GM19043 (cell line): ENCODE data around the gene MRPL1.
"Not testable (repeated sequence)": the region's sequence is repeated elsewhere in the genome, so short reads cannot be mapped to it uniquely, and the experiment has no call there.

Source experiments
- ATAC-seq: cut with Tn5 transposase; IDR thresholded peaks from one replicate; pipeline ENCODE4 v1.9.1; 2021; ENCODE audit warnings: low read depth; ENCODE audit not compliant: unreplicated experiment

MRPL1 gene

GRCh38 chr4:77911842-77912450 lies 49.3 kb downstream of the MRPL1 start:
- ATAC-seq = no peak

DNA sequence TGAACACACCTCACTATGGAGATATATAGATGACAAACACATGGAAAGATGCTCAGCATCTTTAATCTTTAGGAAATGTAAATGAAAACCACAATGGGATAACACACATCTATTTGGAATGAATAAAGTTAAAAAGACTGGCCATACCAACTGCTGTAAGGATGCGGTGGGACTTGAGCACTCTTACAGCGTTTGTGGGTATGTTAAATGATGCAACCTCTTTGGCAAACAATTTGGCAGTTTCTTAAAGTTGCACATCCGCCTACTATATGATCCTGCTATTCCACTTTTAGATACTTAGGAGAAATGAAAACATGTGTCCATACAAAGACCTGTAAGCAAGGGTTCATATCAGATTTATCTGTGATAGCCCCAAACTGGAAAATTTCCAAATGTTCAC lies 50.7 kb downstream of the MRPL1 start:
- no peak for ATAC-seq

GRCh38 chr4:77917075-77917474 lies 54.4 kb downstream of the MRPL1 start:
- no peak for ATAC-seq

DNA sequence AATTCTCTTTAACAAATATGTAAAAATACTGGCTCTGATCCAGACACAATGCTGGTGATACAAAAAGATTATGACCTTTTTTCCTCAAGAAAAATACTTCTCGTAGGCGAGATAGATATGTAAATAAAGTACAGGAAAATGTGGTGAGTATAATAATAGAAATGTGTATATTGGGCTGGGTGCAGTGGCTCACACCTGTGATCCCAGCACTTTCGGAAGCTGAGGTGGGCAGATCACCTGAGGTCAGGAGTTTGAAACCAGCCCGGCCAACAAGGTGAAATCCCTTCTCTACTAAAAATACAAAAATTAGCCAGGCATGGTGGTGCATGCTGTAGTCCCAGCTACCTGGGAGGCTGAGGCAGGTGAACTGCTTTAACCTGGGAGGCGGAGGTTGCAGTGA lies 55.0 kb downstream of the MRPL1 start:
- ATAC-seq = no peak

GRCh38 chr4:77920371-77920770 lies 57.7 kb downstream of the MRPL1 start:
- ATAC-seq = no peak

DNA sequence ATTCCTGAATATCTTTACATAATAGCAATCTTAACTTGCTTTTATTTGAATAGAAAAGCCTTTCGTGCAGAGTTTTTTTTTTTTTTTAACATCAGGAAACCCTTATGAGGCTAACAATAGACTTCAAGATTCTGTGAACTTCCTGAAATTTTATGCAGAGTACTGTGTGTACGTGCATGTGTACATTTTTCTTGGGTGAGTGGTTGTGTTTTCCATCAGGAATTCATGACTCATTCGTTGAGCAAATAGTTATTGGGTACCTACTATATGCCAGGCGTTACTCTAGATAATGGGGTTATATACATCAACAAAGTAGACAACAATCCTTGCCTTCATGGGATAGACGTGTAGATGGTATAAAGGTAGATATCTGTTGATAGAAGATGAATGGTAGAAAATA lies 59.1 kb downstream of the MRPL1 start:
- no peak for ATAC-seq

GRCh38 chr4:77922158-77923094 lies 59.8 kb downstream of the MRPL1 start:
- no peak for ATAC-seq

- no peak for ATAC-seq
Measured at GRCh38 chr4:77927991-77928925, 65.6 kb downstream of the MRPL1 start.

DNA sequence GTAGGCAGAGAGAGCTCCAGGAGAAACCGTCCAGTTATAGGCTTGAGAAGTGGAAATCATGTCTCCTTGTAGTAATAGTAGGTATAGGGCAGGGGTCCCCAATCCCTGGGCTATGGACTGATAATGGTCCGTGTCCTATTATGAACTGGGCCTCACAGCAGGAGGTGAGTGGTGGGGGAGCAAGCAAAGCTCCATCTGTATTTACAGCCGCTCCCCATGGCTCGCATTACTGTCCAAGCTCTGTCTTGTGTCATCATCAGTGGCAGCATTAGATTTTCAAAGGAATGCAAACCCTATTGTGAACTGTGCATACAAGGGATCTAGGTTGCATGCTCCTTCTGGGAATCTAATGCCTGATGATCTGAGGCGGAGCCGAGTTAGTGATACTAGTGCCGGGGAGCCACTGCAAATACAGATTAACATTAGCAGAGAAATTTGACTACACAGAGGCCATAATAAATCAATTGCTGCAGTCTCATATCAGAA lies 67.6 kb downstream of the MRPL1 start:
- no peak for ATAC-seq

- no peak for ATAC-seq
Measured at GRCh38 chr4:77930876-77931275, 68.2 kb downstream of the MRPL1 start.

GRCh38 chr4:77931452-77932135 lies 69.0 kb downstream of the MRPL1 start:
- no peak for ATAC-seq

GRCh38 chr4:77938560-77938959 lies 75.9 kb downstream of the MRPL1 start:
- ATAC-seq = no peak

DNA sequence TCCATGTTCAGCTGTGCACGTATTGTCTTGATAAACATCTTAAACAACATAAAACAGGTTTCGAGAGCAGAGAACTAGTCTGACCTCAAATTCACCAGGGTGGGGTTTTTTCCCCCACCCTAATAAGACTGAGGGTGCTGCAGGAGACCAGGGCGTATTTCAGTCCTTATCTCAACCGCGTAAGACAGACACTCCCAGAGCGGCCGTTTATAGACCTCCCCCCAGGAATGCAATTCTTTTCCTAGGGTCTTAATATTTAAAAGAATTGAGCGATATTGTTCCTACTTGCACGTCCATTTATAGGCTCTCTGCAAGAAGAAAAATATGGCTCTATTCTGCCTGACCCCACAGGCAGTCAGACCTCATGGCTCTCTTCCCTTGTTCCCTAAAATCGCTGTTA lies 83.3 kb downstream of the MRPL1 start:
- not testable (repeated sequence) for ATAC-seq

DNA sequence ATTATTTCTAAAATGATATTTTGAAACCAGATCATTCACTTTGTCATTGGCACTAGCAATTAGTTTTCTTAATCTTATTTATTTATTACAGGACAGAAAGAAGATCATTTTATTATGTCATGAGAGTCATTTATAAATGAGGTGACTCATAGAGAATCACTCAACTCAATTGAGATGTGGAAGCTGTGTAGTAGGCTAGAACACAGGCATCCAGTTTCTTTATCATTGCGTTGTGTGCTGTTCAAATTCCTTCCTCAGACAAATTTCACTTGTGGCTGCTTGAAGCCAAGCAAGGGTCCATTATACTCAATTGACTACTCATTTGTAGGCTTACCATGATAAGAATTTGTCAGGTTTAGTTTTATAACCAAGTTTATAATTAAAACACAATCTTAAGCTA lies 87.6 kb downstream of the MRPL1 start:
- ATAC-seq = no peak

DNA sequence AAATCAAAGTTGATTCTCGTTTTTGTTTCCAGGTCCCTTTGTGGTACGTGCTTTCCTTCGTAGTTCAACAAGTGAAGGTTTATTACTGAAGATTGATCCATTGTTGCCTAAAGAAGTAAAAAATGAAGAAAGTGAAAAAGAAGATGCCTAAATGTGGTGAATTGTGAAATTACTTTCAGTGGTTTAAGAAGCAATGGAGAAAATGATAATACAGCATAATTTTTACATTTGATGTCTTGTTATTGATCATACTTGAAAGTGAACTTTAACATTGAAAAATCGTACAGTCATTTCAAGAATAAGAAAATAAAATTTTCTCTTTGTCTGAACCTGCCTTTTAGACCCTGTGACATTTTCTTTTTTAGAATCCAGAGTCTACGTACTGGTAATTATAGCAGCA lies 89.8 kb downstream of the MRPL1 start:
- no peak for ATAC-seq

DNA sequence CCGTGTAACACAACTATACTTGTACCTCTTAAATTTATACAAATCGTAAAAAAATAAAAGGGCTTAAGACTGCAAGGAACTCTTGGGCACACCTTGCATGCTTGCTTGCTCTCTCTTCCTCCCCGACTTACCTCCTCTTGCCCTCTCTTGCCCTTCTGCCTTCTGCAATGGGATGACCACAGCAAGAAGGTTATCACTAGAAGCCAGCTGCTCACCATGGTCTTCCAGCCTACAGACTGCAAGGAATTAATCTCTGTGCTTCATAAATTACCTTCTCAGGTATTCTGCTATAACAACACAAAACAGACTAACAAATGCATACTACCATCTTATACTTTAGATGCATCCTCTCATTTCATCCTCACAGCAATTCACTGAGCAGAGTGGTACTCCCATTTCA lies 92.1 kb downstream of the MRPL1 start:
- ATAC-seq = no peak

GRCh38 chr4:77956917-77957316 lies 94.3 kb downstream of the MRPL1 start:
- ATAC-seq = no peak

GRCh38 chr4:77958897-77959296 lies 96.3 kb downstream of the MRPL1 start:
- no peak for ATAC-seq

DNA sequence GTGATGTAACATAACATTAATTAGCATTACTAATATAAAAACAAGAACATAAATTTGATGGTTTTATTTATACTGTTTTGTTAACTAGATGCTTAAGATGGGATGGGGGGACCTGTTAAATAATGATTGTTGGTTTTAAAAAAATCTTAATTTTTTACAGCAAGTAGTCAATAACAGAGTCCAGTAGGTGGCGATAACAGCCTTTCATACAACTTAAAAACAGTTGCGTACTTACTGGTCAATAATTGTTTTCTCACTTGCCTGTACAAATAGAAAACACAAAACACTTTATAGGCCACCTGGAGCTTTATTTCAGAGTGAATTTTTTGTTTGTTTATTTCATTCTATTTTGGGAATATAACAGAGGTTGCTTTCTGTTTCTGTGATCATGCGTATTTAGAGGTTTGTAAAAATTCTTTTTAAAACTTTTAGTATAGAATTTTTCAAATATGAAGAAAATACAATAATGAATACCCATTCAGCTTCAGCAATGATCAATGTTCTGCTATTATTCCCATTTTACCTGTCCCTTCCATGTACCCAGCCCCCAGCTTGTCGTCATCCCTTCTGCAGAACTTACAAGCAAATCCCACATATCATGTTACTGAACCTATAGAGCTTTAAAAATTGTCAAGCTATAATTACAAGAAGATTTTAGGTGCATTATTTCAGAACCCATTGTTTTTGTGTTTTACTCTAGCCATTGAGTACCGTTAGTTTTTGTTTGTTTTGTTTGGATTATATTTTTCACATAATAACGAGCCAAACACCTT lies 97.1 kb downstream of the MRPL1 start:
- ATAC-seq = no peak

DNA sequence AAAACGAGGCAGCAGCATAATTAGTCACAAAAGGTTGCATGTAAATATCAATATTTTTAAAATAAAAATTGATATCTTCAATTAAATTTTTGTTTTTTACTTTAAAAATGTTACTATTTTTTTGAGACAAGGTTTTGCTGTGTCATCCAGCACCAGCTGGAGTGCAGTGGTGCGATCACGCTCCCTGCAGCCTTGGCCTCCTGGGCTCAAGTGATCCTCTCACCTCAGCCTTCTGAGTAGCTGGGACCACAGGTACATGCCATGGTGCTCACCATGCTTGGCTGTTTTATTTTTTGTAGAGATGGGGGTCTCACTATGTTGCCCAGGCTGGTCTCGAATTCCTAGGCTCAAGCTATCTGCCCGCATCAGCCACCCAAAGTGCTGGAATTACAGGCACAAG lies 97.7 kb downstream of the MRPL1 start:
- ATAC-seq = no peak
